Neural cell (in vitro differentiated cells): ENCODE results near the gene NAA20. TPM values are rescaled to one million over a fixed set of nuclear protein-coding genes. Genes with fewer than 3 reads are reported as not detected.

ENCODE experiments used
- H2AFZ ChIP-seq: fragments of 200-600, 300-800 bp; sonication (generic), shearing (Covaris generic); 2 replicates; pipeline ENCODE4 v1.6.0; 2014; ENCODE audit warnings: low read depth, mild to moderate bottlenecking, antibody characterized with exemption, low read length, moderate library complexity
- H3F3A ChIP-seq: fragments of 200-600 bp; shearing (Covaris generic); 2 replicates; pipeline ENCODE4 v1.6.1; 2016; ENCODE audit warnings: mild to moderate bottlenecking, moderate library complexity, mixed read lengths, antibody characterized with exemption, low read length; ENCODE audit not compliant: insufficient read depth, poor library complexity, severe bottlenecking
- H3K27ac ChIP-seq: fragments of 200-600, 300-800 bp; sonication (generic), shearing (Covaris generic); 2 replicates; pipeline ENCODE4 v1.5.1; 2014; ENCODE audit warnings: mild to moderate bottlenecking, low read length, moderate library complexity
- H3K27me3 ChIP-seq: fragments of 300-800, 200-600 bp; sonication (generic), shearing (Covaris generic); 2 replicates; pipeline ENCODE4 v1.6.0; 2014; ENCODE audit warnings: mild to moderate bottlenecking, low read depth, low read length, moderate library complexity; ENCODE audit not compliant: insufficient read depth
- H3K36me3 ChIP-seq: fragments of 300-800, 200-600 bp; sonication (generic), shearing (Covaris generic); 2 replicates; pipeline ENCODE4 v1.5.1; 2014; ENCODE audit warnings: mild to moderate bottlenecking, antibody characterized with exemption, low read length, moderate library complexity; ENCODE audit not compliant: insufficient read depth
- H3K4me2 ChIP-seq: fragments of 300-800, 200-600 bp; sonication (generic), shearing (Covaris generic); 2 replicates; pipeline ENCODE4 v1.6.0; 2014; ENCODE audit warnings: mild to moderate bottlenecking, low read length
- H3K4me3 ChIP-seq: fragments of 300-800, 200-600 bp; sonication (generic), shearing (Covaris generic); 2 replicates; pipeline ENCODE4 v1.5.1; 2014; ENCODE audit warnings: mild to moderate bottlenecking, low read length, moderate library complexity
- H3K79me2 ChIP-seq: fragments of 200-600 bp; shearing (Covaris generic); replicated peaks from 2 replicates; pipeline ENCODE4 v1.6.0; 2014; ENCODE audit warnings: mild to moderate bottlenecking, low read length, moderate library complexity; ENCODE audit not compliant: insufficient read depth
- H3K9ac ChIP-seq: fragments of 300-800, 200-600 bp; sonication (generic), shearing (Covaris generic); 2 replicates; pipeline ENCODE4 v1.6.1; 2016; ENCODE audit warnings: mild to moderate bottlenecking, low read length, mixed read lengths
- H3K9me2 ChIP-seq: fragments of 200-600 bp; shearing (Covaris generic); 2 replicates; pipeline ENCODE4 v1.6.1; 2016; ENCODE audit warnings: mild to moderate bottlenecking, low read length, mixed read lengths; ENCODE audit not compliant: insufficient read depth
- H3K9me3 ChIP-seq: fragments of 200-600, 300-800 bp; sonication (generic), shearing (Covaris generic); 2 replicates; pipeline ENCODE4 v1.6.1; 2016; ENCODE audit warnings: mild to moderate bottlenecking, mixed run types, low read length, moderate library complexity, mixed read lengths
- H4K20me1 ChIP-seq: fragments of 200-600 bp; shearing (Covaris generic); 2 replicates; pipeline ENCODE4 v1.6.1; 2016; ENCODE audit warnings: mild to moderate bottlenecking, mixed run types; ENCODE audit not compliant: insufficient read depth
- EP300 ChIP-seq: fragments of 450-650 bp; conservative IDR thresholded peaks from 2 replicates; pipeline ENCODE4 v1.6.1; 2014; ENCODE audit warnings: antibody characterized with exemption, mild to moderate bottlenecking, moderate library complexity; ENCODE audit not compliant: poor library complexity, severe bottlenecking
- EZH2 ChIP-seq: fragments of 200-600, 300-800 bp; shearing (Covaris generic), sonication (generic); IDR thresholded peaks from 2 replicates; pipeline ENCODE4 v1.6.1; 2014; ENCODE audit warnings: antibody characterized with exemption, low read length, borderline replicate concordance, mild to moderate bottlenecking; ENCODE audit not compliant: insufficient read depth, poor library complexity, severe bottlenecking
- MXI1 ChIP-seq: fragments of 450-650 bp; conservative IDR thresholded peaks from 2 replicates; pipeline ENCODE4 v1.6.1; 2014; ENCODE audit warnings: antibody characterized with exemption, mild to moderate bottlenecking; ENCODE audit not compliant: poor library complexity, severe bottlenecking
- POLR2AphosphoS5 ChIP-seq: IDR thresholded peaks from 2 replicates; pipeline ENCODE4 v1.6.1; 2012
- RAD21 ChIP-seq: fragments of 450-650 bp; conservative IDR thresholded peaks from 2 replicates; pipeline ENCODE4 v1.6.1; 2014; ENCODE audit warnings: antibody characterized with exemption, mild to moderate bottlenecking, moderate library complexity
- SMC3 ChIP-seq: fragments of 450-650 bp; conservative IDR thresholded peaks from 2 replicates; pipeline ENCODE4 v1.6.1; 2014; ENCODE audit warnings: antibody characterized with exemption, mild to moderate bottlenecking, moderate library complexity; ENCODE audit not compliant: poor library complexity
- TAF1 ChIP-seq: IDR thresholded peaks from 2 replicates; pipeline ENCODE4 v1.6.1; 2012; ENCODE audit warnings: low read depth
- polyA plus RNA-seq: library from polyadenylated mRNA; depleted of rRNA; stranded (reverse); fragments of >200 nt; gene quantifications from 2 replicates; pipeline ENCODE4 v1.2.3, GENCODE V29; 2014
- TF ChIP-seq, protein P1 (sequence below): fragments of 450-650 bp; IDR thresholded peaks from 2 replicates; pipeline ENCODE4 v1.5.1; 2014; ENCODE audit warnings: antibody characterized with exemption, mild to moderate bottlenecking, moderate library complexity; ENCODE audit not compliant: poor library complexity, severe bottlenecking
- TF ChIP-seq, protein P2 (sequence below): IDR thresholded peaks from 2 replicates; pipeline ENCODE4 v1.6.1; 2012; ENCODE audit warnings: borderline replicate concordance

The NAA20 gene
- polyA plus RNA-seq, 1 donor from 2014 or later = 48.9 TPM

DNA sequence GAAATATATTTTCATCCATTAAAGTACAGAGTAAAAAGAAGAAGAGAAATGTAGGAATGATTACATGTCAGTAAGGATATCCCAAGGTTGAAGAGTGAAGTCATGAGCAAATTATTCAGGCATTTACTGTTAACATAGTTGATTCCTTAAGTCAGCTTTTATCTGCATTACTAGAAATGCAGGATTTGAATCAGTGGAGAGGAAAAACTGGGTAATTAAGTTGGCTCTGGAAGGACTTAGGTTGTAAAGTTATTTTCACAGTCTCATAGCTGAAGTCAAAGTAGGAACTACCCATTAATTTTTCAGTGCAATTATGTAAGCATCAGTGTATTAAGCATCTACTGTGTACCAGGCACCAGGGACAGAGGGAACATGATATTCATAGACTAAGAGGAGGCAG lies 7.8 kb downstream of the NAA20 start:
- H3K79me2 ChIP-seq = peaks cover 27% of the 10 kb centered on the region
- TF ChIP-seq EP300 = no peak
- TF ChIP-seq, protein P1, sequence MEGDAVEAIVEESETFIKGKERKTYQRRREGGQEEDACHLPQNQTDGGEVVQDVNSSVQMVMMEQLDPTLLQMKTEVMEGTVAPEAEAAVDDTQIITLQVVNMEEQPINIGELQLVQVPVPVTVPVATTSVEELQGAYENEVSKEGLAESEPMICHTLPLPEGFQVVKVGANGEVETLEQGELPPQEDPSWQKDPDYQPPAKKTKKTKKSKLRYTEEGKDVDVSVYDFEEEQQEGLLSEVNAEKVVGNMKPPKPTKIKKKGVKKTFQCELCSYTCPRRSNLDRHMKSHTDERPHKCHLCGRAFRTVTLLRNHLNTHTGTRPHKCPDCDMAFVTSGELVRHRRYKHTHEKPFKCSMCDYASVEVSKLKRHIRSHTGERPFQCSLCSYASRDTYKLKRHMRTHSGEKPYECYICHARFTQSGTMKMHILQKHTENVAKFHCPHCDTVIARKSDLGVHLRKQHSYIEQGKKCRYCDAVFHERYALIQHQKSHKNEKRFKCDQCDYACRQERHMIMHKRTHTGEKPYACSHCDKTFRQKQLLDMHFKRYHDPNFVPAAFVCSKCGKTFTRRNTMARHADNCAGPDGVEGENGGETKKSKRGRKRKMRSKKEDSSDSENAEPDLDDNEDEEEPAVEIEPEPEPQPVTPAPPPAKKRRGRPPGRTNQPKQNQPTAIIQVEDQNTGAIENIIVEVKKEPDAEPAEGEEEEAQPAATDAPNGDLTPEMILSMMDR = no peak
- TF ChIP-seq MXI1 = no peak
- TF ChIP-seq EZH2 = no peak
- TF ChIP-seq, protein P2, sequence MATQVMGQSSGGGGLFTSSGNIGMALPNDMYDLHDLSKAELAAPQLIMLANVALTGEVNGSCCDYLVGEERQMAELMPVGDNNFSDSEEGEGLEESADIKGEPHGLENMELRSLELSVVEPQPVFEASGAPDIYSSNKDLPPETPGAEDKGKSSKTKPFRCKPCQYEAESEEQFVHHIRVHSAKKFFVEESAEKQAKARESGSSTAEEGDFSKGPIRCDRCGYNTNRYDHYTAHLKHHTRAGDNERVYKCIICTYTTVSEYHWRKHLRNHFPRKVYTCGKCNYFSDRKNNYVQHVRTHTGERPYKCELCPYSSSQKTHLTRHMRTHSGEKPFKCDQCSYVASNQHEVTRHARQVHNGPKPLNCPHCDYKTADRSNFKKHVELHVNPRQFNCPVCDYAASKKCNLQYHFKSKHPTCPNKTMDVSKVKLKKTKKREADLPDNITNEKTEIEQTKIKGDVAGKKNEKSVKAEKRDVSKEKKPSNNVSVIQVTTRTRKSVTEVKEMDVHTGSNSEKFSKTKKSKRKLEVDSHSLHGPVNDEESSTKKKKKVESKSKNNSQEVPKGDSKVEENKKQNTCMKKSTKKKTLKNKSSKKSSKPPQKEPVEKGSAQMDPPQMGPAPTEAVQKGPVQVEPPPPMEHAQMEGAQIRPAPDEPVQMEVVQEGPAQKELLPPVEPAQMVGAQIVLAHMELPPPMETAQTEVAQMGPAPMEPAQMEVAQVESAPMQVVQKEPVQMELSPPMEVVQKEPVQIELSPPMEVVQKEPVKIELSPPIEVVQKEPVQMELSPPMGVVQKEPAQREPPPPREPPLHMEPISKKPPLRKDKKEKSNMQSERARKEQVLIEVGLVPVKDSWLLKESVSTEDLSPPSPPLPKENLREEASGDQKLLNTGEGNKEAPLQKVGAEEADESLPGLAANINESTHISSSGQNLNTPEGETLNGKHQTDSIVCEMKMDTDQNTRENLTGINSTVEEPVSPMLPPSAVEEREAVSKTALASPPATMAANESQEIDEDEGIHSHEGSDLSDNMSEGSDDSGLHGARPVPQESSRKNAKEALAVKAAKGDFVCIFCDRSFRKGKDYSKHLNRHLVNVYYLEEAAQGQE = no peak
- TF ChIP-seq SMC3 = no peak
- no peak for TF ChIP-seq RAD21
- TF ChIP-seq POLR2AphosphoS5 = no peak
- H3K27ac ChIP-seq = no peak overlapping the region
- H3K9me3 ChIP-seq = no peaks in the 10 kb centered on the region
- H4K20me1 ChIP-seq = no peaks in the 10 kb centered on the region
- no peaks in the 10 kb centered on the region for H3K27me3 ChIP-seq
- no peaks in the 10 kb centered on the region for H3K9me2 ChIP-seq
- H3K4me2 ChIP-seq = no peak overlapping the region
- H3K36me3 ChIP-seq = no peaks in the 10 kb centered on the region
- H3F3A ChIP-seq = no peaks in the 10 kb centered on the region
- H3K9ac ChIP-seq = no peak overlapping the region
- no peak overlapping the region for H2AFZ ChIP-seq
- no peak overlapping the region for H3K4me3 ChIP-seq

DNA sequence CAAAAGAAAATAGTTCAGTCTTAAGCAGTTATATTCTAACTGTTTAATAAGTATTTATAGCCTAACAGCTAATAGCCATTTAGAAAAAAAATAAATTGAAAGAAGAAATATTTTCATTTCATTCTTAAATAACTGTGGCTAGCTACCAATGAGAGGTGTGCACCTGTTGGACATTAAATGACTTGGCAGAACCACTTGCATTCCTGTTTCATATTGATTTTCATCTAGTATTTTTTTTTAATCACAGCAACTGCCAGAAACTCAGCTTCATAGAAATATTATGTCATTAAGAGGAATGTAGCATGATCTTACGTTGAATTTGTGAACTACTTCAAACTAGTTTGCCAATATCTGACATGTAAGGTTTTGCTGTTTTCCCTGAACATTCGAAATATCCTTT lies 10.1 kb downstream of the NAA20 start:
- Histone ChIP-seq H3K27me3 (no peaks in the 10 kb centered on the region), H4K20me1 (no peaks in the 10 kb centered on the region), H3K36me3 (no peaks in the 10 kb centered on the region), H3K4me2 (no peak overlapping the region), H3K79me2 (peaks cover 16% of the 10 kb centered on the region), H3K9me2 (no peaks in the 10 kb centered on the region), H3K9me3 (no peaks in the 10 kb centered on the region), H3F3A (no peaks in the 10 kb centered on the region), H2AFZ (no peak overlapping the region), H3K9ac (no peak overlapping the region), H3K4me3 (no peak overlapping the region), H3K27ac (no peak overlapping the region)
- TF ChIP-seq, protein P2 = no peak
- no peak for TF ChIP-seq POLR2AphosphoS5
- TF ChIP-seq TAF1 = no peak
- no peak for TF ChIP-seq EP300
- TF ChIP-seq MXI1 = no peak
- no peak for TF ChIP-seq EZH2
- no peak for TF ChIP-seq SMC3
- TF ChIP-seq, protein P1 = no peak
- no peak for TF ChIP-seq RAD21
